Muscle of back (tissue), 11 donors: ENCODE measurements around the gene ZC3H12D. TPM values are rescaled to one million over a fixed set of nuclear protein-coding genes. Genes with fewer than 3 reads are reported as not detected.

Source experiments
- DNase-seq, 3 donors: peaks; one replicate each; pipeline versions ENCODE4 v3.0.0 to v3.0.0-alpha.2; 2013
- polyA plus RNA-seq, 10 donors: library from polyadenylated mRNA; unstranded; fragments of 120-200 nt; gene quantifications; one replicate each; pipeline ENCODE4 v1.2.1, GENCODE V29; 2013; ENCODE audit not compliant: insufficient read length in 10 of 10

Gene ZC3H12D
- polyA plus RNA-seq, 10 donors = 0.09 to 1.4 (median 0.34) TPM

DNA sequence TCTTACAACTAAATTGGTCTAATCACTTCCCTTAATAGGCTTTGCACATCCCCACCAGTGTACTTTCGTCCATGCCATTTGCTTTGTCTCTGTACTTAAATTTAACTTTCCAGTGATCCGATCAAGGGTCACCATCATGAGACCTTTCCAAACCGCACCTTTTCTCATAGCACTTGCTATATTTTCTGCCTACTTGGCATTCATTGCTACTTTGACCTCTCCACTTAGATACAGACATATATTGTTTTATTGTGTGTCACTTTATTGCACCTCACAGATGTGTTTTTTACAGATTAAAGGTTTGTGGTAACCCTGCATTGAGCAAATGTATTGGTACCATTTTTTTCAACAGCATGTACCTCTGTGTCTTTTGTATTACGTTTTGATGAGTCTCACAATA lies 70.0 kb downstream of the ZC3H12D start:
- no peak for DNase-seq

DNA sequence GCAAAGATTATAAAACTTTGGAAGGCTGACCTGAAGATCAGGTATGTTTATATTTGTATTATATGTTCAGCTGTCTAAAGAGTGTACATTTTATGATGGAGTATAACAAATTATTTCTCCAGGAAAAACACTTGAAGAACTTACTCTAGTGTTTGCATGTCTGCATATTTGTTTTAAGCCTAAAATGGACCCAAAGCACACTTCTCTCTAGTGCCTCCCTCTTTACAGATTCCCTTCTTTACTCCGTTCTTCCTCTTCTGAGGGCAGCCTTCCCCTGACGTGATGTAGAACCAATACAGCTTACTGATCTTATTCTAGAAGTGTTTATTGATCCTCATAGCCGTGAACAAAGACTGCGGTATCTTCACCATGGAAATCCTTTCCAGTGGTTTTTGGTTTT lies 70.8 kb downstream of the ZC3H12D start:
- DNase-seq = no peak

DNA sequence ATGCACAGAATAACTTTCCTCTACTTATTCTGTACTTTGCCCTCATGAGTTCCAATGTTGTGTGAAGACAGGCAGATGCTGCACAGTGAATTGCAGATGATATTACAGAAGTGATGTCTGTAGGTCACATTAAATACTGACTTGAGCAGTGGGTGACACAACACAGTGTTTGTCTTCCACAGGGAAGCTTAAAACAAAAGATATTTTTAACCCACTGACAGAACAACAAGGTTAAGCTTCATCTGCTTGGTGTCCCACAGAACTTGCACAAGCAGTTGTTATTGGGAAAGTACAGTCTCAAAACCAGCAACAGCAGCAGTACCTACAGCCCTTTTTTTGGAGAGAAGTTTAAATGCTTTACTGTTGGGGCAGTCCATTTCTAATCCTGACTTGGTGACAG lies 74.3 kb downstream of the ZC3H12D start:
- DNase-seq = no peak

DNA sequence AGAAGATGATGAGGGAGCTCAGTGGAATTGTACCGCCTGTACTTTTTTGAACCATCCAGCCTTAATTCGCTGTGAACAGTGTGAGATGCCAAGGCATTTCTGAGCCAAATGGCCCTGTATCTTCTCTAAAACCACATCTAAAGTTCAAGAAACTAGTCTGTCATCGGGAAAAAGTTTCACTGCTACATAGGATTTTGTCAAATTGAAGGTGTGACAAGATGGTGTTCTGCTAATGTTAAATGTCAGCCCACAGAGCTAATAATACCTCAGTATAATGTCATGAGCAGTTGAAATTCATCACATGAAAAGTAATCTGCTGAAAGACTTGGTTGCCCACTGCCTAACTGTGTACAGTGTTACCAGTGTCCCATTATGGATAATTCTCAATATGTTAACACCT lies 75.2 kb downstream of the ZC3H12D start:
- no peak for DNase-seq

DNA sequence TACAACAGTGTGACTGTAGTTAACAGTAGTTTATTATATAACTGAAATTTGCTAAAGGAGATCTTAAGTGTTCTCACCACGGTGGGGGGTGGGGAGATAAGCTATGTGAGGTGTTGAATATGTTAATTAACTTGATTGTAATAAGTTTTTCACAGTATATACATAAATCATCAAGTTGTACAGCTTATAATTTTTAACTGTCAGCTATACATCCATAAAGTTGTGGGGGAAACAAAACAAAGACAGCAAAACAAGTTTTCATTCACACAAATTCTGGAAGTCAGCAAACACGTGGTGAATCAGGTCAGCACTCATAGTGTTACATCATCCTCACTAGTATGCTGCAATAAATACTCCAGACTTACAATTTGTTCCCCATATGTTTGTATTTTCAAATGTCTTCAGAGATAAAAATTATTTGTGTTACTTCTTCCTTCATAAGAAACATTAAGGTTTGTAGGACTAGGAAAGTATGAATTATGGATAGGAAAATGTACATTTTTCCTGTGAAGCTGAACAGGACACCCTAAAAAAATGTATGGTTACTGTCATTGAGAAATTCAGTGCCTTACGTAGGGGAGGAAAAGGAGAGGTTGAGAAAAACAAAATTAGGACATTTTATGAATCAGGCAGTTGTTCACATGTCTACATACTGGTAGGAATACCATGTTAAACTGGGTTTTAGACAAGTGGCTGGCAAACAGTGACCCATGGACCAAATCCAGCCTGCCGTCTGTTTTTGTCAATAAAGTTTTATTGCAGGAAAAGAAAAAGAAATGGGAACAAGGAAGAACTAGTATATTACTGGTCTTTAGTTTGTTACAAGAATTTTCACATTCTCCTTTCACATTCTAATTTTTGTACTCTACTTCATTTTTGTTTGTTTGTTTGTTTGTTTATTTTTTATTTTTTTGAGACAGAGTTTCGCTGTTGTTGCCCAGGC lies 78.7 kb downstream of the ZC3H12D start:
- no peak for DNase-seq

DNA sequence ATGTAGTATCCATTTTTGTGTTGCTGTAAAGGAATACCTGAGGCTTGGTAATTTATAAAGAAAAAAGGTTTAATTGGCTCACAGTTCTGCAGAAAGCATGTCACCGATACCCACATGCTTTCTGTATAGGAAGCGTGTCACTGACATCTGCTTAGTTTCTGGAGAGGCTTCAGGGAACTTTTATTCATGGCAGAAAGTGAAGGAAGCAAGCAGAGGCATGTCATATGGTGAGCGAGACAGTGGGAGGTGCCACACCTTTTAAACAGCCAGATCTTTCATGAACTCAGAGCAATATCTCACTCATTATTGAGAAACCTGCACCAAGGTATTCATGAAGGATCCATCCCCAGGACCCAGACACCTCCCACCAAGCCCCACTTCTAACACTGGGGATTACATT lies 81.3 kb downstream of the ZC3H12D start:
- no peak for DNase-seq

DNA sequence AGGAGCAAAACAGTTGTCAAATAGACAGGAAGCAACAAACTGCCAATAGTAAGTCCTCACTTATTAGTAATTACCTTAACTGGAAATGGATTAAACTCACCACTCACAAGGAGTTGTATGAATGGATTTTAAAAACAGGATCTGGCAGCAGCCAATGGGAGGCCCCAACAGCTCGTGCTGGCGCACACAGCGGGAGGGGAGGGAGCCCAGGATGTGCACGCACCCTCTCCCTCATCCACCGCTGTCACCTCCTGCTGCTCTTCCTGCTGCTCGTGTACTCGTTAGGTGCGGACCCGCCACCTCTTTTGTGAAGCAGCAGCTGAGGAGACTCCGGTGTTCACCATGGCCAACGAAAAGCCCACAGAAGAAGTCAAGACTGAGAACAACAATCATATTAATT lies 84.8 kb downstream of the ZC3H12D start, which contains the start of gene SUMO4:
SUMO4 (plus strand) TSS at position 213 of the 400 bp plus-strand sequence; CDS start at position 343, 130 bp downstream.
- DNase-seq = no peak

DNA sequence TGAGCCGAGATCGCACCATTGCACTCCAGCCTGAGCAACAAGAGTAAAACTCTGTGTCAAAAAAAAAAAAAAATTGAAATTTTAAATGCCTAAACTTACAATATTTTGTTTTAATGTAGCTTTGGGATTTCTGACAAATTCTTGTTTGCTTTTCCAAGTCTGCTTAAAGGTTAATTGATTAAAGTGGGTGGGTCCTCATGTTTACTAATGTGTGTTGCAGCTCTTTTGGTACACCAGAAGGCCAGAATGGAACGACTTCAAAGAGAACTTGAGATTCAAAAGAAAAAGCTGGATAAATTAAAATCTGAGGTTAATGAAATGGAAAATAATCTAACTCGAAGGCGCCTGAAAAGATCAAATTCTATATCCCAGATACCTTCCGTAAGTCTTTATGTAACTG lies 87.4 kb downstream of the ZC3H12D start:
- no peak for DNase-seq

Other genes starting within 250 kb of the ZC3H12D start
- 10 to 100 TPM; 51.0 to 71.2 (median 59.7) TPM for gene TAB2, start 167.3 kb downstream of the ZC3H12D start, polyA plus RNA-seq
- gene SUMO4, start 84.8 kb downstream of the ZC3H12D start, polyA plus RNA-seq = 1 to 10 TPM in 2 of 10 donors, under 1 TPM in 8; 0.21 to 1.7 (median 0.43) TPM
- gene PPIL4, start 61.0 kb upstream of the ZC3H12D start, polyA plus RNA-seq = 10 to 100 TPM; 26.7 to 36.9 (median 33.7) TPM
- 10 to 100 TPM; 40.5 to 56.7 (median 49.7) TPM for gene GINM1, start 81.4 kb upstream of the ZC3H12D start, polyA plus RNA-seq
- gene KATNA1, start 163.7 kb upstream of the ZC3H12D start, polyA plus RNA-seq = 10 to 100 TPM; 17.0 to 25.7 (median 21.2) TPM
- gene LATS1, start 233.1 kb upstream of the ZC3H12D start, polyA plus RNA-seq = 10 to 100 TPM; 14.2 to 24.2 (median 20.4) TPM